Measurements from ENCODE around the gene PRSS2.

DNA sequence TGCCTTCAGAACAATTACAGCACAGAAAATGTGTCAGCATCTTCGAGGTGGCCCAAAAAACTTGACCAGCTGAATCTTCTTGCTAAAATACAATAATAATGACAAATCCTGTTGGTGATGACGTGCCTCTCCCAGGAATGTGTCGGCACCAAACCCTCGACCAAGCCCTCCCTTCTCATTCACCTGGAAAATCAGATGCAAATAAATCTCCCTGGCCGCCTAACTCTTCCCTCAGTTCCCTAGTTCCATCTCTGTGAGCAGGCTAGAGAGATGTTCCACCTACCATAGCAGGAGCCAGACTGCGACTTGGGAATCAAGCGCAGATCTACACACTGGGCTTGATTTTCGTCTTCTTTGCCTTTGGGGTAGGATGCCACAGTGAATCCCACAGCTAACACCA is 17.4 kb upstream of the PRSS2 start:
- no peak for TF ChIP-seq FOXP2 (optimal IDR thresholded peaks at IDR 0.05; ENCODE audit: control extremely low read depth, extremely low read length, insufficient read depth)
- no peak for TF ChIP-seq POLR2AphosphoS5 (IDR thresholded peaks at IDR 0.05; ENCODE audit: borderline replicate concordance, low read depth, low read length)
